GM04503 (cell line): ENCODE measurements around the gene ITPK1.
A peak's percentile ranks its signal among the peaks of the same experiment; 100 is the strongest.

Source experiments
- DNase-seq: peaks from one replicate; pipeline ENCODE4 v3.0.0-alpha.2; 2012; ENCODE audit warnings: low read depth

The ITPK1 gene

DNA sequence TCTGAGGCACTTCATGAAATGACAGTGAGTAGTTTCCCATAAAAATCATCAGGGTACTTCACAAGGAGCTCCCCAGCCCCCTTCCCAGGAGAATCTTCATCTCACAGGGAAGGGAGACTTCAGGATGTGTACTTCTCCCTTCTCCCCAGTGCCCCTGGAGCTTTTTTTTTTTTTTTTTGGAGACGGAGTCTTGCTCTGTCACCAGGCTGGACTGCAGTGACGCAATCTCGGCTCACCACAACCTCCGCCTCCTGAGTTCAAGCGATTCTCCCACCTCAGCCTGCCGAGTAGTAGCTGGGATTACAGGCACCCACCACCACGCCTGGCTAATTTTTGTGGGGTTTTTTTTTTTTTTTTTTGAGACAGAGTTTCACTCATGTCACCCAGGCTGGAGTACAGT, 10.4 kb downstream of the ITPK1 start:
- DNase-seq = peak; percentile 44

GRCh38 chr14:93104961-93105360, 10.8 kb downstream of the ITPK1 start:
- no peak for DNase-seq

DNA sequence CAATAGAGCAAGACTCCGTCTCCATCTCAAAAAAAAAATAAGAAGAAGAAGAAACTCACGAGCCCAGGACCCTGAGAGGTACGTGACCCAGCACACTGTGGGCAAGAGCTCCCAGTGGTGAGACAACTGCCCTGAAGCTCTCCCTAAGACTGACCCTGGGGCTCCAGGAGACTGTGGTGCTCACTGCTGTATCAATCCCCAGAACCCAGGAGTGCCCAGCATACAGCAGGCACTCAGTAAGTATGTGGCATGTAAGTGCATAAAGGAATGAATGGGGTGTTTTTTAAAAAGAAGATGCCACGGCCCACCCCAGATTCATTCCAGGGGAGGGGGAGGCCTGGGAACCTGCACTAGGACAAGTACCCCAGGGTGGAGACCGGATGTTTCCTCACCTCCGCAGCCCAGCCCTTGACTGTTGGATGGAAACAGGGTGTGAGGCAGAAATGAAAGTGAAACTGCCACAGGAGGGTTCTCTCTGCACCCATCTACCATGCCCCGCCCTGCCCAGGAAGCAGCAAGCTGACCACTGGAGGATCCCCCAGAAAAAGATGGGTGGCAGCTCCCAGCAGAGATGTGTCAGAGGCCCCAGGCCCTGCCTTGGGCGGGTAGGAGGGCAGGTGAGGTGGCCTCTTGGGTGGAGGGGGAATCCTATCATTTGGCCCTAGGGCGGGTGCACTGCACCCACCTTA, 12.2 kb downstream of the ITPK1 start:
- DNase-seq = no peak

DNA sequence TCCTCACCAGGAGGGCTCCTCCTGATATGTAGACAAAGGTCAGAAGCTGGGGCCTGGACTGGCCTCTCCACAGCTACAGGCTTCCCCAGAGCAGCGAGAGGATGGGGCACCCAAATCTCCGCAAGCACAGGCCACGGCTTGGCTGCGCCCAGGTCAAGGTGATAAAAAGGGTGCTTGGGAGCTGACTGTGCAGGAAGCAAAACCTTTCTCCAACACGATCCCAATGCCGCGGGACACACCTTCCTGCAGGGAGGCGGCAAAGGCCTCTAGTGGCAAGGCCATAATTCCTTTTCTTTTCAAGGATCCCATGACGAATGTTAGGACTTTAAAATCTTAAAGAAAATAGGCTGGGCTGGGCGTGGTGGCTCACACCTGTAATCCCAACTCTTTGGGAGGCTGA, 13.6 kb downstream of the ITPK1 start:
- DNase-seq = no peak

- DNase-seq = no peak
Measured at GRCh38 chr14:93101181-93101580, 14.5 kb downstream of the ITPK1 start.

DNA sequence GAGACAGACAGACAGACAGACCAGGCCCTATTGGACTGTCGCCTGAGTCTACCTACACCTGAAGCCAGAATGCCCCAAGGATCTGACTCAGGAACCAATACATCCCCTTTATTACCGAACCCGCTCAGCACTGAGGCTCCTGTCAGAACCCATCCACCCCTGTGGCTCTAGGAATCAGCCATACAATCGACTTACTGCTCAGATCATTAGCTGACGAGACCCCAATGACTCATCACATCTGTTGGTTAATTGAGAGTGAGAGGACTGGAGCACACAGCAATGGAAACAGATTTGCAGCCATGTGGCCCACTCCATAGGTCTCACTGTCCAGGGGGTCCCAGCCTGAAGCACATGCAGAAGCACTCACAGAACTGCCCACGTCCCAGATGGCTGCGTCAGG, 15.2 kb downstream of the ITPK1 start:
- DNase-seq = no peak

- no peak for DNase-seq
Measured at GRCh38 chr14:93100100-93100499, 15.6 kb downstream of the ITPK1 start.

DNA sequence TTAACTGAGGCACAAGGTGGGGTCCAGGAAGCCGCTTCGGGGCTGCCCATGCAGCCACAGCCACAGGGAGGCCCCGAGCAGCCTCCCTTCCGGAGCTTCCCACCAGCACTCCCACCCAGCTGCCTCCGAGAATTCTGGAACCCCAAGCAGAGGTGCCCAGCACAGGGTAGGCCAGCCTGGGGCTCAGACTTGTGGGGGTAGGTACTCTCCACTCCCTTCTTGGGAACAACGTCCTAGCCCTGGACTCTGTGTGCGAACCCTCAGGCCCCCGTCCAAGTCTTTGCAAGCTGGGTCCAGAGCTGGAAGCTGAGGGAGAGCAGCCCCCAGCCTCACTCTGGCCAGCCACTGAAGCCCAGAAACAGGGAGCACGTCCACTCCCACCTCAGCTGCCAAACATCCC, 16.1 kb downstream of the ITPK1 start:
- no peak for DNase-seq

DNA sequence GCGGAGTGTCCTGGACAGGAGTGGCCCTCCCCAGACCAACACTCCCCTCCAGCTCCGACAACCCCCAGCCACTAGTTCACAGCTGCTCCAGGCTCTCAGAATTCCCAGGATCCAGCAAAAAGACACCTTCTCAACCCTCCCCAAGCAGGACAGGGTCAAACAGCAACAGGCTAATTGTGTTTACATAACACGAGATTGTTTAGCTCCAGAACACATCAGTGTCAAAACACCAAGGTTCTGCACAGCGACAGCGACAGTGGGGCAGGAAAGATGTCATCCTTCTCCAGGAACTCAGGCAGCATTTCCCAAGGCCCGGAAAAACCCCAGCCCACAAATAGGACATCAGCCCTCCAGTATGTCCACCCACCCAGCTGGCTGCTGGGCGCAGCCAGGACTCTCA, 16.5 kb downstream of the ITPK1 start:
- no peak for DNase-seq

- DNase-seq = no peak
Measured at GRCh38 chr14:93096691-93097322, 18.9 kb downstream of the ITPK1 start.

GRCh38 chr14:93095742-93096510, 19.8 kb downstream of the ITPK1 start:
- no peak for DNase-seq

DNA sequence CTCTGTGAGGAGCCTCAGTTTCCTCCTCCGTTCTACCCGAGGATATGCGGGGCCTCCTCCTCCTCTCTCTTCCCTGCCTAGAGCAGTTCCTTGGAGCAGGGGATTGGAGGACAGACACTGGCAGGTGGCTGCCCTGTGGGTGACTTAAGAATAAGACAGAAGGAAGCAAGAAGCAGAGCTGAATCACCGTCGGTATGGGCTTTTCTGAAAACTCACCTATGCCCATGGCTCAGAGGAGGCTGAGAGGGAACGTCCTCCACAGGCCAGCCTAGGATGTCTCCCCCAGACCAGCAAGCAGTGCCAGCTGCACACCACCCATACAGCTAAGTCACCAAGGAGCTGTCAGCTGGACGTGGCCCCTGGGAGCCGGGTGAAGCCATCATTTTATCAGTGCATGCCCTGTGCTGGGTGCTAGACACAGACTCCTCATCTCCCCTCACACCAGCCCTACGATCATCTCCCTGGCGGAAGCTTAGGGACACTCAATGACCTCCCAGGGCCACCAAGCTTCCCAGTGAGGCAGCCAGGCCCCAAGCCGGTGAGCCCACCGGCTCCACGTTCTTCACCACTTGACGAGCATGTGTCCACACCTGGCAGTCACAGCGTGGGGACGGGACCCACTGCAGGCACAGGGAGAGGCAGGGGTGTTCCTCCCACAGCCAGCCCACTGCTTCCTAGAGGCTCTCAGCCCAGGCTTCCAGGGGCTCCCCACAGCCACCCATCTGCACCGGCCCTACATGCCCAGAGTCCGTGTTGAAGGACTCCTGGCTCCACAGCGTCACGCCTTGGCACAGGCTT, 21.4 kb downstream of the ITPK1 start:
- no peak for DNase-seq

DNA sequence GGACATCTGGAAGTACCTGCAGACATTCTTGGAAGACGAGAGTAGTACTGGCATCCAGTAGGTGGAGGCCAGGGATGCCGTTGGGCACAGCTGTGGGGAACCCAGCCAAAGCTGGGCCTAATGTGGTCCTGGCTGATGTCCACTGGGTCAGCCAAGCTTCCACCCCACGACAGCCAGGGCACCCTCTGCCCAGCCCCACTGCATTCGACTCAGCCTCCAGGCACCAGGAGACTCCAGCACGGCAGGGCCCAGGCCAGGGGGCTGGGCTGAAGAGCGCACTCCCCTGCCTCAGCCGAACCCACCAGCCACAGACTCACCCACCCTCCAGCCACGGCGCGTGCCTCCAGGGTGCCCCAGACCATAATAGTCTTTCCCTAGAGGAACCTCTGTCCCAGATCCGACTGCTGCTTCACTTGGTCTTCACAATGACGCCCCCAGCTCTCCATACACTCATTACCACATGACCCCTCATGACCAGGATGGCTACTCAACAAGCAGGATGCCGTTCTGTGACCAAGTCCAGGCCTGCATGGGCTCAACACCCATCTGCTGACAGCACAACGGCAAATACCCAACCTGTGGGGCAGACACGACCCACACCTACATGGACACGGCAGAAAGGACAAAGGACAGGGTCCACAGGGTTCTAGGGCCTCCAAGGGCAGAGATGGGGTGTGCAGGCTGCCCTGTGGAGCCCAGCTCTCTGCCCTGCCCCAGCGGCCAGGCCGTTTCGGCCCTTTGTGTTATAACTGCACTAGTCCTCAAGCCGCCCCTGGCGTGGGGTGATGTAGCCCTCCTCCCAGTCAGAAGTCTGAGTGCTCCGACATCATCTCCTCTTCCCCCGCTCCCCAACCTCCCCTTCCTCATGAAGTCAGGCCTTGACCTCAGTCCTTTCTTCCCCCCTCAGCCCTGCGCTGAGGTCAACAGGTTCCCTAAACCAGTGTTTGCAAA, 22.8 kb downstream of the ITPK1 start:
- no peak for DNase-seq

DNA sequence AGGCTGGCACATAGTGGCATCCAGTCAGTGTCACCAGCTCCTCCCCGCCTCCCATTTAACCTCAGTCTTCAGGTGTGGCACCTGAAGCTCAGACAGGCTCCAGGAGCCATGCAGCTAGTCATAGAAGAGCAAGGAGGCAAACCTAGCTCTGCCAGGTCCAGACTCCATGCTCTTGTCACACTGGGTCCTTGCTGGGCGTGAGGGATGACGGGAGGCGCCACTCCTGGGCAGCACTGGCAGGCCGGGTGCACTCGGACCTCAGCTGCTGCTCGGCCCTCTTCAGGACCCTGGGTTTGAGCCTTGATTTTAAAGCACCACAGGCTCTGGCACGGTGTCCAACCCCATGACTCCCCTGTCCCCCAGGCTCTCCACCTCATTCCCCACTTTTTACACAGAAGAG, 24.1 kb downstream of the ITPK1 start:
- no peak for DNase-seq

- DNase-seq = no peak
Measured at GRCh38 chr14:93090826-93091555, 24.7 kb downstream of the ITPK1 start.

- DNase-seq = no peak
Measured at GRCh38 chr14:93089521-93090269, 26.0 kb downstream of the ITPK1 start.

DNA sequence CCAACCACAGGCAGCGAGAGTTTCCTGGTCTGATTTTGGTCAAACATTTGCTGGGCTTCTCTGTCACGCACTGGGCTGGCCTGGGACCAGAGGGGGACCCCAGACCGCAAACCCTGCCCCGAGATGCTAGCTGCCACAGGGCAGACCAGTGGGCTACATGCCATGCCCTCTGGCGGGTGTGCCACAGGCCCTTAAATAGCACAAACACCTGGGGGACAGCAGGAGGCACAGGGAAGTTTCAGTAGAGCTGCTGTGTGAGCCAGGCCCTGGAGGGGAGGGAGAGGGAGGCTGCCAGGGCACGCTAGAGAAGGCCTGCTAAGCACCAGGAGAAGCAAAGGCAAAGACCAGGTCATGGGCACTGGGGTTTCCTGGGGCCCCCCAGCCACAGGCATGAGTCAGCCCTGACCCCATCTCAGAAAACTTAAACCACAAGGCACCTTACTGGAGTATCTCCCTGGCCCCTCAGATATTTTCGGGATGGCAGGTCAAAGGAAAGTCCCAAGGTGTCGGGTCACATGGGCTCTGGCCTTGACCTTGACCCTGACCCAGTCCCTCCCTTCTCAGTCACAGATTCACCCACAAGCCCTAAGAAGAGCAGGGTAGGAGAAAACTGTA, 29.2 kb downstream of the ITPK1 start:
- no peak for DNase-seq

GRCh38 chr14:93085911-93086310, 29.8 kb downstream of the ITPK1 start:
- DNase-seq = no peak
